K562 (cell line): Measurements from ENCODE around the gene OR10W1. TPM values are rescaled to one million over a fixed set of nuclear protein-coding genes. Genes with fewer than 3 reads are reported as not detected.

Source experiments
- DPF2 ChIP-seq: fragments of 450-650 bp; IDR thresholded peaks from 2 replicates; pipeline ENCODE4 v1.6.1; 2016
- NR3C1 ChIP-seq: sonication (generic); formaldehyde crosslinking; IDR thresholded peaks from 2 replicates; pipeline ENCODE4 v1.8.1; 2022; ENCODE audit warnings: missing genetic modification reagents
- PTTG1 ChIP-seq: fragments of 450-650 bp; IDR thresholded peaks from 2 replicates; pipeline ENCODE4 v1.6.1; 2016; ENCODE audit warnings: low read depth, mild to moderate bottlenecking, missing genetic modification characterization, missing compliant biosample characterization
- polyA plus RNA-seq, 8 experiments: library from polyadenylated mRNA; depleted of rRNA in 4 of 8; stranded (reverse) in 5 of 8; unstranded in 3 of 8; fragments of >200 nt; fragmentation: Nextera tagmentation in 2 of 8; fragmentation: Illumina TruSeq in 1 of 8; extraction: Ambion mirVana in 2 of 8; extraction: Trizol in 1 of 8; gene quantifications; 2 replicates each; pipeline versions ENCODE4 v1.2.1 to v1.2.3, GENCODE V29; 2011 to 2014; ENCODE audit warnings: inconsistent platforms in 1 of 8, missing spikeins in 1 of 8
- total RNA-seq, 7 experiments: library from RNA; depleted of rRNA in 6 of 7; stranded (reverse); fragments of >200 nt in 6 of 7; fragmentation: Illumina TruSeq in 2 of 7; extraction: Trizol in 2 of 7; gene quantifications; 2 replicates each; pipeline versions ENCODE4 v1.2.1 to v1.2.3, GENCODE V29; 2011 to 2021; ENCODE audit warnings: low replicate concordance in 1 of 7
- TF ChIP-seq, protein P1 (sequence below): fragments of 200-600 bp; sonication (generic); IDR thresholded peaks from one replicate; pipeline ENCODE4 v1.6.1; 2012; ENCODE audit warnings: mild to moderate bottlenecking, low read depth, low read length, inconsistent platforms

The OR10W1 gene
- total and polyA plus RNA-seq, 9 of the 15 experiments (the other 6 are each of a cell fraction or from before 2014, with no cell fraction given), result not detected

- TF ChIP-seq, protein P1, sequence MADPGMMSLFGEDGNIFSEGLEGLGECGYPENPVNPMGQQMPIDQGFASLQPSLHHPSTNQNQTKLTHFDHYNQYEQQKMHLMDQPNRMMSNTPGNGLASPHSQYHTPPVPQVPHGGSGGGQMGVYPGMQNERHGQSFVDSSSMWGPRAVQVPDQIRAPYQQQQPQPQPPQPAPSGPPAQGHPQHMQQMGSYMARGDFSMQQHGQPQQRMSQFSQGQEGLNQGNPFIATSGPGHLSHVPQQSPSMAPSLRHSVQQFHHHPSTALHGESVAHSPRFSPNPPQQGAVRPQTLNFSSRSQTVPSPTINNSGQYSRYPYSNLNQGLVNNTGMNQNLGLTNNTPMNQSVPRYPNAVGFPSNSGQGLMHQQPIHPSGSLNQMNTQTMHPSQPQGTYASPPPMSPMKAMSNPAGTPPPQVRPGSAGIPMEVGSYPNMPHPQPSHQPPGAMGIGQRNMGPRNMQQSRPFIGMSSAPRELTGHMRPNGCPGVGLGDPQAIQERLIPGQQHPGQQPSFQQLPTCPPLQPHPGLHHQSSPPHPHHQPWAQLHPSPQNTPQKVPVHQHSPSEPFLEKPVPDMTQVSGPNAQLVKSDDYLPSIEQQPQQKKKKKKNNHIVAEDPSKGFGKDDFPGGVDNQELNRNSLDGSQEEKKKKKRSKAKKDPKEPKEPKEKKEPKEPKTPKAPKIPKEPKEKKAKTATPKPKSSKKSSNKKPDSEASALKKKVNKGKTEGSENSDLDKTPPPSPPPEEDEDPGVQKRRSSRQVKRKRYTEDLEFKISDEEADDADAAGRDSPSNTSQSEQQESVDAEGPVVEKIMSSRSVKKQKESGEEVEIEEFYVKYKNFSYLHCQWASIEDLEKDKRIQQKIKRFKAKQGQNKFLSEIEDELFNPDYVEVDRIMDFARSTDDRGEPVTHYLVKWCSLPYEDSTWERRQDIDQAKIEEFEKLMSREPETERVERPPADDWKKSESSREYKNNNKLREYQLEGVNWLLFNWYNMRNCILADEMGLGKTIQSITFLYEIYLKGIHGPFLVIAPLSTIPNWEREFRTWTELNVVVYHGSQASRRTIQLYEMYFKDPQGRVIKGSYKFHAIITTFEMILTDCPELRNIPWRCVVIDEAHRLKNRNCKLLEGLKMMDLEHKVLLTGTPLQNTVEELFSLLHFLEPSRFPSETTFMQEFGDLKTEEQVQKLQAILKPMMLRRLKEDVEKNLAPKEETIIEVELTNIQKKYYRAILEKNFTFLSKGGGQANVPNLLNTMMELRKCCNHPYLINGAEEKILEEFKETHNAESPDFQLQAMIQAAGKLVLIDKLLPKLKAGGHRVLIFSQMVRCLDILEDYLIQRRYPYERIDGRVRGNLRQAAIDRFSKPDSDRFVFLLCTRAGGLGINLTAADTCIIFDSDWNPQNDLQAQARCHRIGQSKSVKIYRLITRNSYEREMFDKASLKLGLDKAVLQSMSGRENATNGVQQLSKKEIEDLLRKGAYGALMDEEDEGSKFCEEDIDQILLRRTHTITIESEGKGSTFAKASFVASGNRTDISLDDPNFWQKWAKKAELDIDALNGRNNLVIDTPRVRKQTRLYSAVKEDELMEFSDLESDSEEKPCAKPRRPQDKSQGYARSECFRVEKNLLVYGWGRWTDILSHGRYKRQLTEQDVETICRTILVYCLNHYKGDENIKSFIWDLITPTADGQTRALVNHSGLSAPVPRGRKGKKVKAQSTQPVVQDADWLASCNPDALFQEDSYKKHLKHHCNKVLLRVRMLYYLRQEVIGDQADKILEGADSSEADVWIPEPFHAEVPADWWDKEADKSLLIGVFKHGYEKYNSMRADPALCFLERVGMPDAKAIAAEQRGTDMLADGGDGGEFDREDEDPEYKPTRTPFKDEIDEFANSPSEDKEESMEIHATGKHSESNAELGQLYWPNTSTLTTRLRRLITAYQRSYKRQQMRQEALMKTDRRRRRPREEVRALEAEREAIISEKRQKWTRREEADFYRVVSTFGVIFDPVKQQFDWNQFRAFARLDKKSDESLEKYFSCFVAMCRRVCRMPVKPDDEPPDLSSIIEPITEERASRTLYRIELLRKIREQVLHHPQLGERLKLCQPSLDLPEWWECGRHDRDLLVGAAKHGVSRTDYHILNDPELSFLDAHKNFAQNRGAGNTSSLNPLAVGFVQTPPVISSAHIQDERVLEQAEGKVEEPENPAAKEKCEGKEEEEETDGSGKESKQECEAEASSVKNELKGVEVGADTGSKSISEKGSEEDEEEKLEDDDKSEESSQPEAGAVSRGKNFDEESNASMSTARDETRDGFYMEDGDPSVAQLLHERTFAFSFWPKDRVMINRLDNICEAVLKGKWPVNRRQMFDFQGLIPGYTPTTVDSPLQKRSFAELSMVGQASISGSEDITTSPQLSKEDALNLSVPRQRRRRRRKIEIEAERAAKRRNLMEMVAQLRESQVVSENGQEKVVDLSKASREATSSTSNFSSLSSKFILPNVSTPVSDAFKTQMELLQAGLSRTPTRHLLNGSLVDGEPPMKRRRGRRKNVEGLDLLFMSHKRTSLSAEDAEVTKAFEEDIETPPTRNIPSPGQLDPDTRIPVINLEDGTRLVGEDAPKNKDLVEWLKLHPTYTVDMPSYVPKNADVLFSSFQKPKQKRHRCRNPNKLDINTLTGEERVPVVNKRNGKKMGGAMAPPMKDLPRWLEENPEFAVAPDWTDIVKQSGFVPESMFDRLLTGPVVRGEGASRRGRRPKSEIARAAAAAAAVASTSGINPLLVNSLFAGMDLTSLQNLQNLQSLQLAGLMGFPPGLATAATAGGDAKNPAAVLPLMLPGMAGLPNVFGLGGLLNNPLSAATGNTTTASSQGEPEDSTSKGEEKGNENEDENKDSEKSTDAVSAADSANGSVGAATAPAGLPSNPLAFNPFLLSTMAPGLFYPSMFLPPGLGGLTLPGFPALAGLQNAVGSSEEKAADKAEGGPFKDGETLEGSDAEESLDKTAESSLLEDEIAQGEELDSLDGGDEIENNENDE, result no peak
- TF ChIP-seq NR3C1 (CRISPR knock-in tag), result no peak
- no peak for TF ChIP-seq PTTG1 (tag)
- TF ChIP-seq DPF2, result no peak
These were observed 48.1 kb upstream of the OR10W1 start (continued) for GRCh38 chr11:58316142-58316541.
